Upper lobe of right lung (tissue), 1 donor: ENCODE measurements around the gene ZDHHC3. TPM values are rescaled to one million over a fixed set of nuclear protein-coding genes. Genes with fewer than 3 reads are reported as not detected.

Experiments
- ATAC-seq: fragments of 200-7000 bp; cut with Tn5 transposase; one replicate; pipeline ENCODE4 v1.9.1; 2020; ENCODE audit warnings: mild to moderate bottlenecking, moderate library complexity
- DNase-seq: peaks from one replicate; pipeline ENCODE4 v3.0.0-alpha.2; 2020
- H3K27ac ChIP-seq: fragments of 200-600 bp; one replicate; pipeline ENCODE4 v1.8.0; 2022
- H3K27me3 ChIP-seq: fragments of 200-600 bp; one replicate; pipeline ENCODE4 v1.8.0; 2022; ENCODE audit warnings: mild to moderate bottlenecking
- H3K36me3 ChIP-seq: fragments of 200-600 bp; one replicate; pipeline ENCODE4 v1.8.0; 2022
- H3K4me1 ChIP-seq: fragments of 200-600 bp; one replicate; pipeline ENCODE4 v1.8.0; 2022
- H3K4me3 ChIP-seq: fragments of 200-600 bp; one replicate; pipeline ENCODE4 v1.8.0; 2022; ENCODE audit warnings: mild to moderate bottlenecking
- H3K9me3 ChIP-seq: fragments of 200-600 bp; one replicate; pipeline ENCODE4 v1.8.0; 2022
- intact Hi-C: fragments of 100-400 bp; cut with DNase I; formaldehyde crosslinking; loops from one replicate; pipeline ENCODE4 v1.11.0; 2022
- long read RNA-seq: library from polyadenylated mRNA; unstranded; transcript quantifications from one replicate; pipeline ENCODE4 v2.0.0, GENCODE V29; 2021
- total RNA-seq: library from RNA; stranded (reverse); fragmentation: NEBNext Ultra II Directional; extraction: Animal tissue kit (Norgen Biotek cat#: 25700); gene quantifications from one replicate; pipeline ENCODE4 v1.2.1, GENCODE V29; 2021
- TF ChIP-seq, protein P1 (sequence below): fragments of 200-600 bp; IDR thresholded peaks from one replicate; pipeline ENCODE4 v1.8.0; 2022; ENCODE audit warnings: antibody characterized with exemption
- donor health status: DM: no; HTN: yes; CAD: no; lungs with severe emphysema.

The ZDHHC3 gene, protein sequence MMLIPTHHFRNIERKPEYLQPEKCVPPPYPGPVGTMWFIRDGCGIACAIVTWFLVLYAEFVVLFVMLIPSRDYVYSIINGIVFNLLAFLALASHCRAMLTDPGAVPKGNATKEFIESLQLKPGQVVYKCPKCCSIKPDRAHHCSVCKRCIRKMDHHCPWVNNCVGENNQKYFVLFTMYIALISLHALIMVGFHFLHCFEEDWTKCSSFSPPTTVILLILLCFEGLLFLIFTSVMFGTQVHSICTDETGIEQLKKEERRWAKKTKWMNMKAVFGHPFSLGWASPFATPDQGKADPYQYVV
- 125 TPM for total RNA-seq
- long read RNA-seq, transcript ZDHHC3-201 (8 exons, 3,101 nt) = minor isoform, 9 of 153 reads
- long read RNA-seq, transcript ZDHHC3-205 (7 exons, 2,687 nt) = major isoform, 65 of 153 reads
- long read RNA-seq, partial matches to known transcripts = 29 of 153 reads
- long read RNA-seq, other reads (novel, unspliced or antisense) = 49 of 153 reads

DNA sequence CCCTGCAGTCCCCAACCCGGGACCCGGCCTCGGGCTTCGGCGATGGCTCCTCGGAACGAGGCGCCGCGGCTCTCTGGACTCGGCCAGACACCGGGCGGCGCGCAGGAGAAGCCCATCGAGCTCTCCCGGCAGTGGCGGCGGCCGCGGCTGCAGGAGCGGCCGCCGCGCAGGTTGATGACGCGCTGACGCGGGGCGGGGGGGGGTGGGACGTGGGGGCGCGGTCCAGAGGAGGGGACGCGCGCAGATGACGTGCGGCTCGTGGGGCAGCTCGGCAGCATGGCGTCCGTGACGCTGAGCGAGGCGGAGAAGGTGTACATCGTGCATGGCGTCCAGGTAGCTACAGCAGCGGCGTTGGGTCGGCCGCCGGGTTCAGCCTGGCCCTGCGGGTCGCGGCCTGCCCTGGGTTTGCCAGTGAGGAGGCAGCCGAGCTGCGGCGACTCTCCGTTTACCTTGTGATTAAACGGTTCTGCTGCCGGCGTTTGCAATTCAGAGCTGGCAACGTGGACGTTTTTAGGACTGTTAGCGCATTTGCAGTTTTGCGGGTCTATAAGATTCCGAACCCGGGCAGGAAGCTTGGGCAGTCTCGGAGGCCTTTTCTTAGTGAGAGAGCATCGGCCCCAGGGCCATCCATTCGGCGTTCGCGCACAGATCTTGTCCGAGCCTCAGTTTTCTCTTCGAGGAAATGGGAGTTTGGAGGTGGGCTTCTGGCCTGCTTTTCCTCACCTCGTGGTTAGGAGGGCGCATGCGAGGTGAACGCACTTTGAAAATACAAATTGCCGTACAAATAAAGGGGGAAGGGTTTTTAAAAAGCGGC lies at the start of gene ZDHHC3, which contains the start of gene EXOSC7:
Gene ZDHHC3 (minus strand): TSS at position 173 of the 814 bp plus-strand sequence. CDS start 16,738 bp downstream, outside the sequence.
Gene EXOSC7 (plus strand): TSS at position 243 of the 814 bp plus-strand sequence. CDS start 34 bp downstream, at position 277.
- peaks cover 48% of the 10 kb centered on the region for H3K4me1 ChIP-seq
- no peaks in the 10 kb centered on the region for H3K36me3 ChIP-seq
- H3K27ac ChIP-seq = peak within 1 kb of the TSS; percentile 88
- DNase-seq (peak; percentile 94), ATAC-seq (peak; percentile 94)
- H3K4me3 ChIP-seq = peak within 1 kb of the TSS; percentile 94
- no peaks in the 10 kb centered on the region for H3K9me3 ChIP-seq
- no peaks in the 10 kb centered on the region for H3K27me3 ChIP-seq
- TF ChIP-seq, protein P1, sequence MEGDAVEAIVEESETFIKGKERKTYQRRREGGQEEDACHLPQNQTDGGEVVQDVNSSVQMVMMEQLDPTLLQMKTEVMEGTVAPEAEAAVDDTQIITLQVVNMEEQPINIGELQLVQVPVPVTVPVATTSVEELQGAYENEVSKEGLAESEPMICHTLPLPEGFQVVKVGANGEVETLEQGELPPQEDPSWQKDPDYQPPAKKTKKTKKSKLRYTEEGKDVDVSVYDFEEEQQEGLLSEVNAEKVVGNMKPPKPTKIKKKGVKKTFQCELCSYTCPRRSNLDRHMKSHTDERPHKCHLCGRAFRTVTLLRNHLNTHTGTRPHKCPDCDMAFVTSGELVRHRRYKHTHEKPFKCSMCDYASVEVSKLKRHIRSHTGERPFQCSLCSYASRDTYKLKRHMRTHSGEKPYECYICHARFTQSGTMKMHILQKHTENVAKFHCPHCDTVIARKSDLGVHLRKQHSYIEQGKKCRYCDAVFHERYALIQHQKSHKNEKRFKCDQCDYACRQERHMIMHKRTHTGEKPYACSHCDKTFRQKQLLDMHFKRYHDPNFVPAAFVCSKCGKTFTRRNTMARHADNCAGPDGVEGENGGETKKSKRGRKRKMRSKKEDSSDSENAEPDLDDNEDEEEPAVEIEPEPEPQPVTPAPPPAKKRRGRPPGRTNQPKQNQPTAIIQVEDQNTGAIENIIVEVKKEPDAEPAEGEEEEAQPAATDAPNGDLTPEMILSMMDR = no peak
- intact Hi-C loops = no loop called here

DNA sequence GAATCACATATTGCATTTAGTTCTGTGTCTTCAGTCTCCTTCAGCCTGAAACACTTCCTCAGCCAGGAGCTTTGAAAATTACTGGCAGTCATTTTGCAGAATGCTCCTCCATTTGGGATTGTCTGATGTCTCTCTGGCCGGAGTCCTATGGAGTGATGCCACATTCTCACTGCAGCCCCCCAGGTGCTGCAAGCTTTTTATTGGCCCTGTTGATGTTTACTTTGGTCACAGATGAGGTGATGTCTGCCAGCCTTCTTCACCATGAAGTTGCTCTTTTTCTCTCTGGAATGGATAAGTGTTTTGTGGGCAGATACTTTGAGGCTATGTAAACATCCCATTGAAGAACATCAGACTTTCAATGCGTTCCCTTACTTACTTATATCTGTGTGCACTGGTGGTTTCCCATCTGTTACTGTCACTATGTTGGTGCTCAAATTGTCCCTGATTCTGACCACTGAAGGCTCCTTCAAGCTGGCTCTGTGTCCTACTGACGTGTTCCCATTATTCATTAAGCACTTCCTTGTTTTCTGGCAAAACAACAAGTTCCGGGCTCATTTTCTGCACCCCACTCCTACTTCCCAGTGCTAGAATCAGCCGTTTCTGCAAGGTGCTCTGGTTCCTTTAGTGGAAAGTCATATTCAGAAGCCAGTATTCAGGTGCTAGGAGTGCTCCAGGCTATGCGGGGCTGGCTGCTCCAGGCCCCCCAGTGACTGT lies 48.7 kb upstream of the ZDHHC3 start:
- H3K27ac ChIP-seq = peak overlapping the region; percentile 87
- peak; percentile 14 for ATAC-seq
- H3K36me3 ChIP-seq = no peaks in the 10 kb centered on the region
- no peaks in the 10 kb centered on the region for H3K27me3 ChIP-seq
- intact Hi-C loops = no loop called here
- no peaks in the 10 kb centered on the region for H3K9me3 ChIP-seq
- no peak for DNase-seq
- TF ChIP-seq, protein P1 = no peak
- no peak overlapping the region for H3K4me3 ChIP-seq
- peaks cover 39% of the 10 kb centered on the region for H3K4me1 ChIP-seq

DNA sequence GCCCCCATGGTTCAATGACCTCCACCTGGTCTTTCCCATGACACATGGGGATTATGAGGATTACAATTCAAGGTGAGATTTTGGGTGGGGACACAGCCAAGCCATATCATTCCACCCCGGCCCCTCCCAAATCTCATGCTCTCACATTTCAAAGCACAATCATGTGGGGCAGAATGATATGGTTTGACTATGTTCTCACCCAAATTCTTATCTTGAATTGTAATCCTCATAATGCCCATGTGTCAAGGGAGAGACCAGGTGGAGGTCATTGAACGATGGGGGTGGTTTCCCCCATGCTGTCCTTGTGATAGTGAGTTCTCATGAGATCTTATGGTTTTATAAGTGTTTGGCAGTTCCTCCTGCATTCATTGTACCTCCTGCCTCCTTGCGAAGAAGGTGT lies 47.7 kb upstream of the ZDHHC3 start:
- H3K4me3 ChIP-seq = no peak overlapping the region
- H3K9me3 ChIP-seq = no peaks in the 10 kb centered on the region
- TF ChIP-seq, protein P1 = no peak
- no peak overlapping the region for H3K27ac ChIP-seq
- peaks cover 39% of the 10 kb centered on the region for H3K4me1 ChIP-seq
- H3K27me3 ChIP-seq = no peaks in the 10 kb centered on the region
- DNase-seq (no peak), ATAC-seq (no peak)
- H3K36me3 ChIP-seq = no peaks in the 10 kb centered on the region
- intact Hi-C loops = no loop called here

- TF ChIP-seq, protein P1 = no peak
- Histone ChIP-seq H3K4me1 (peaks cover 46% of the 10 kb centered on the region), H3K27me3 (no peaks in the 10 kb centered on the region), H3K4me3 (no peak overlapping the region), H3K9me3 (no peaks in the 10 kb centered on the region), H3K27ac (peak overlapping the region; percentile 26), H3K36me3 (no peaks in the 10 kb centered on the region)
- ATAC-seq = peak; percentile 57
- intact Hi-C loops = no loop called here
- DNase-seq = no peak
These were observed 45.7 kb upstream of the ZDHHC3 start for GRCh38 chr3:45021524-45022297.

DNA sequence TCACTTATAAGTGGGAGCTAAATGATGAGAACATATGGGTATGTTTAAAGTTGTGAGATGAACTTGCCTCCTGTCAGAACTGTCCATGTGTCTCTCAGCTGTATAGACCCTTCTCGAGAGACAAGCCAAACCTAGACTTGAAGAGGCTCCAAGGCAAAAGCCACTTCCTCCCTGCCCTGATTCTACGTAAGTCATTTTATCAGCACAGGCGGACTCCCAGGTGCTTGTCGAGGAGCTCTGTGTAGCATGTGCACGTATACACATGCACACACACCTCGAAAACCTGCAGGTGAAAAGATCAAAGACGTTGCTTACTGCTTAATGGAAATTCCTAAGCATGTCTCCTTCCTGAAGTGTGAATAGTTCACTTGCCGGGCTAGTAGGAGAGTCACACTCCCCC lies 44.6 kb upstream of the ZDHHC3 start:
- Histone ChIP-seq H3K27ac (no peak overlapping the region), H3K36me3 (no peaks in the 10 kb centered on the region), H3K4me1 (peaks cover 35% of the 10 kb centered on the region), H3K4me3 (no peak overlapping the region), H3K9me3 (no peaks in the 10 kb centered on the region), H3K27me3 (no peaks in the 10 kb centered on the region)
- intact Hi-C loops = no loop called here
- DNase-seq (no peak), ATAC-seq (no peak)
- TF ChIP-seq, protein P1 = no peak
